ENCODE results near the gene TEDC1. TPM values are rescaled to one million over a fixed set of nuclear protein-coding genes. Genes with fewer than 3 reads are reported as not detected.

The TEDC1 gene
- total RNA-seq, 2 donors from 2014 or later = 7.5 to 8.9 TPM

DNA sequence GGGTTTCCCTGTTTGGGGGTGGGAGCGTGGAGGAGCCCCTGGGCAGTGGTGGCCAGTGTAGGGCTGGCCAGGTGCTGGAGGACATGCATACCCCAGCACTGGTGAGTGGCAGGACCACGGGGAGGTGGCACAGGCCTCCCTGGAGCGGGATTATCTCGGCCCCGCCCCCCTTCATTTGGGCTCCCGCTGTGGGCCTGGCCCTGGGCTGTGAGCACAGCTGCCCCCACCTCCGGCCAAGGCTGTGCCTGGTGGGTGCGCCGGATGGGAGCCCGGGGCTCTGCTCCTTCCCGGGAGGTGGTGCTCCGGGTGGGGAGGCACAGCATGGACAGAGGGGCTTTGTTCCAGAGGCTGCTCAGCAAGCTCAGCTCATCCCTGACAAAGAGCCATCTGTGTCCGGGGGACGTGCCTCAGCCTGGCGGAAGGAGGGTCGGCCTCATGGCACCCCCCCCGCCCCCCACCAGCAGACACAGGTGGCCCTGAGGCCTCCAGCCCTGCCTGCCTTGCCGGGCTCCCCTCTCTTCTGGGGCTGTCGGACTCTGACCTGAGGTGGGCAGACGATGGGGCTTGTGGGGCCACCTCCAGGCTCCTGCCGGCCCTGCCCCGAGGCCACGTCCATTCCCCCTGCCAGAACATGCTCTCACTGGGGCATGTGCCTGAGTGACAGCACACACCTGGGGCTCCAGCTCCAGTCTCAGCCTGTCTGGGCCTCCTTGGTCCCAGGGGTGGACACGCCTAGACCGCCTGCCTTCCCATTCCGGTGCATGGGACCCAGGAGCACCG, 8.4 kb downstream of the TEDC1 start:
- TF ChIP-seq, protein P1, sequence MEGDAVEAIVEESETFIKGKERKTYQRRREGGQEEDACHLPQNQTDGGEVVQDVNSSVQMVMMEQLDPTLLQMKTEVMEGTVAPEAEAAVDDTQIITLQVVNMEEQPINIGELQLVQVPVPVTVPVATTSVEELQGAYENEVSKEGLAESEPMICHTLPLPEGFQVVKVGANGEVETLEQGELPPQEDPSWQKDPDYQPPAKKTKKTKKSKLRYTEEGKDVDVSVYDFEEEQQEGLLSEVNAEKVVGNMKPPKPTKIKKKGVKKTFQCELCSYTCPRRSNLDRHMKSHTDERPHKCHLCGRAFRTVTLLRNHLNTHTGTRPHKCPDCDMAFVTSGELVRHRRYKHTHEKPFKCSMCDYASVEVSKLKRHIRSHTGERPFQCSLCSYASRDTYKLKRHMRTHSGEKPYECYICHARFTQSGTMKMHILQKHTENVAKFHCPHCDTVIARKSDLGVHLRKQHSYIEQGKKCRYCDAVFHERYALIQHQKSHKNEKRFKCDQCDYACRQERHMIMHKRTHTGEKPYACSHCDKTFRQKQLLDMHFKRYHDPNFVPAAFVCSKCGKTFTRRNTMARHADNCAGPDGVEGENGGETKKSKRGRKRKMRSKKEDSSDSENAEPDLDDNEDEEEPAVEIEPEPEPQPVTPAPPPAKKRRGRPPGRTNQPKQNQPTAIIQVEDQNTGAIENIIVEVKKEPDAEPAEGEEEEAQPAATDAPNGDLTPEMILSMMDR (IDR thresholded peaks at IDR 0.05) = no peak
- TF ChIP-seq POLR2AphosphoS5 (IDR thresholded peaks at IDR 0.05) (no peak), POLR2A (IDR thresholded peaks at IDR 0.05) (no peak)
- Histone ChIP-seq H3K9me3 (no peaks in the 10 kb centered on the region), H3K4me3 (no peak overlapping the region), H3K27ac (no peak overlapping the region), H3K4me1 (replicated peaks) (no peaks in the 10 kb centered on the region), H3K36me3 (no peaks in the 10 kb centered on the region), H3K27me3 (replicated peaks; ENCODE audit: insufficient read depth) (no peaks in the 10 kb centered on the region)
- DNase-seq (ENCODE audit: low spot score) = no peak
- intact Hi-C loops (cut with DNase I) = no loop called here
- 38% methylated on average over 17 of the region's 27 CpGs for WGBS

DNA sequence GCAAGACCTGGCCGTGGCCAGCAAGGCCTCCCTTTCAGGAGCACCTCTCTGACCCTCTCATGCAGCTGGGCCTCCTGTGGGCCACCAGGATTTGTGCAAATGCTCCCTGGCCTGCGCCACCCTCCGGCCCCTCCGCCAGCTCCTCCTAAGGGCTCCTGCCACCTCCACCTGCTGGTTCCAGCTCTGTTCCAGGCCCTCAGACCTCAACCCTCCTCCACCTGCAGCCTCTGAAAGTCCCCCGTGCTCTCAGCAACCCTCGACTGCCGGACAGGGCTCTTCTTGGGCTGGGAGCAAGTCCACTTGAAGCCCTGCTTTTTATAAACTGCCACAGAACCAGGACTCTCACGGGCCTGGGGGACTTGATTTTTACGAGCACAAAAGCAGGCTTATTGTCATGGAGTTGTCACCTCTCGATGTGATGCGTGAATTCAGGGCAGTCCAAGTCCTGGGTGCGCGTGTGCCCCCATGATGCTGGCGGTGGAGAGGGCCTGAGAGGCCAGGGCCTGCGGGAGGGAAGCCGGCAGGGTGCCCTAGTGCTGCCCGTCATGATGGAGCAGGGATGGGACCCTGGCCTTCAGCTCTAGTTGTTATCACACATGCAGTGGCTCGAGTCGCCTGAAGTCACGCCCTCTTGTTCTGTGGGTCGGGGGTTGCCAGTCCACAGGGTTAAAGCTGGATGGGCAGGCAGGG, 9.1 kb downstream of the TEDC1 start:
- Histone ChIP-seq H3K4me3 (no peak overlapping the region), H3K9me3 (no peaks in the 10 kb centered on the region), H3K4me1 (replicated peaks) (no peaks in the 10 kb centered on the region), H3K36me3 (no peaks in the 10 kb centered on the region), H3K27ac (no peak overlapping the region), H3K27me3 (replicated peaks; ENCODE audit: insufficient read depth) (no peaks in the 10 kb centered on the region)
- intact Hi-C loops (cut with DNase I) = no loop called here
- TF ChIP-seq POLR2A (IDR thresholded peaks at IDR 0.05) = no peak
- TF ChIP-seq, protein P1 (IDR thresholded peaks at IDR 0.05) = no peak
- no peak for TF ChIP-seq POLR2AphosphoS5 (IDR thresholded peaks at IDR 0.05)
- DNase-seq (ENCODE audit: low spot score) = no peak
- WGBS = 75% methylated on average over 18 of the region's 21 CpGs

DNA sequence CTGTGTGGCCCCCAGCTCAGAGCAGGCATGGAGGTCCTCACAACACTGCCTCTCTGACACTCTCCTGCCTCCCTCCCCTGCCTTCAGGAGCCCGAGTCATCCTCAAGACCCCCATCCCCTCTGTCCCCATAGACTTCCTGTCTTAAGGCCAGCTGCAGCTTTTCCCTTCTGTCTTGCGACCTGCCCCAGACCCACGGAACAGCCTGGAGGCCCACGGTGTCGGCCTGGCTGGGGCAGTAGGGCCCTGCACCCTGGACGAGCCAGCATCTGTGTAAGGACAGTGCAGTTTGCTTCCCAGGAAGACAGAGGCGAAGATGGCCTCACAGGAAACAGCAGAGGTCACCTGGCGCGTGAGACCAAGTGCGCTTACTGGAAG, 9.7 kb downstream of the TEDC1 start:
- Histone ChIP-seq H3K4me3 (no peak overlapping the region), H3K27ac (no peak overlapping the region), H3K4me1 (replicated peaks) (no peaks in the 10 kb centered on the region), H3K27me3 (replicated peaks; ENCODE audit: insufficient read depth) (no peaks in the 10 kb centered on the region), H3K36me3 (no peaks in the 10 kb centered on the region), H3K9me3 (no peaks in the 10 kb centered on the region)
- intact Hi-C loops (cut with DNase I) = no loop called here
- TF ChIP-seq POLR2AphosphoS5 (IDR thresholded peaks at IDR 0.05) (no peak), POLR2A (IDR thresholded peaks at IDR 0.05) (no peak)
- TF ChIP-seq, protein P1 (IDR thresholded peaks at IDR 0.05) = no peak
- WGBS = 76% methylated on average over 10 of the region's 10 CpGs
- DNase-seq (ENCODE audit: low spot score) = no peak

DNA sequence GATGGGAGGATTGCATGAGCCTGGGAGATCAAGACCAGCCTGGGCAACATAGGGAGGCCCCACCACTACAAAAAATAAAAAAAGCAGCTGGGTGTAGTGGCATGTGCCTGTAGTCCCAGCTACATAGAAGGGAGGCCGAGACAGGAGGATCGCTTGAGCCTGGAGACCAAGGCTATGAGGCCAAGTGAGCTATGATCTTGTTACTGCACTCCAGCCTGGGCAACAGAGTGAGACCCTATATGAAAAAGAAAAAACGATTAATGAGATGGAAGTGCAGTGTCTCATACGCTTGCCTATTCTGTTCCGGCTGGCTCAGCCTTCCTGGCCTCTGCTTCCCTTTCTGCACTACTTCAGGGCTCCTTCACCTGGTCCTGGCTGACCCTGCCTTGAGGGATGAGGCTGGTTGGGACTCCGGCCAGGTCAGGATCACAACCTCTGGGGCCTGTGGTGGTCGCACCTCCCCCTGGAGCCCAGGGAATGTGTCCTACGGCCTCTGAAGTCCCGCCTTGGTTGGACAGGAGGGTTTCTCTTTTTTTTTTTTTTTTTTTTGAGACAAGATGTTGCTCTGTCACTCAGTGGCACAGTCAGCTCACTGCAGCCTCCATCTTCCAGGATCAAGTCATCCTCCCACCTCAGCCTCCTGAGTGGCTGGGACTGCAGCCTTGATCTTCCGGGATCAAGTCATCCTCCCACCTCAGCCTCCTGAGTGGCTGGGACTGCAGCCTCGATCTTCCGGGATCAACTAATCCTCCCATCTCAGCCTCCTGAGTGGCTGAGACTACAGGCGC, 10.7 kb downstream of the TEDC1 start:
- Histone ChIP-seq H3K27me3 (replicated peaks; ENCODE audit: insufficient read depth) (no peaks in the 10 kb centered on the region), H3K4me3 (no peak overlapping the region), H3K27ac (no peak overlapping the region), H3K4me1 (replicated peaks) (no peaks in the 10 kb centered on the region), H3K9me3 (no peaks in the 10 kb centered on the region), H3K36me3 (no peaks in the 10 kb centered on the region)
- intact Hi-C loops (cut with DNase I) = no loop called here
- TF ChIP-seq, protein P1 (IDR thresholded peaks at IDR 0.05) = no peak
- TF ChIP-seq POLR2A (IDR thresholded peaks at IDR 0.05) (no peak), POLR2AphosphoS5 (IDR thresholded peaks at IDR 0.05) (no peak)
- 89% methylated on average over 13 of the region's 13 CpGs for WGBS
- no peak for DNase-seq (ENCODE audit: low spot score)
